ENCODE data around the gene MOB1B. TPM values are rescaled to one million over a fixed set of nuclear protein-coding genes. Genes with fewer than 3 reads are reported as not detected.

Gene MOB1B
- total RNA-seq, 1 donor from 2014 or later, result 26.0 TPM

Other genes with a start within 250 kb of the MOB1B start
- not detected in 2 replicates for gene JCHAIN, start 235.9 kb upstream of the MOB1B start, total RNA-seq
- gene UTP3, start 213.8 kb upstream of the MOB1B start, total RNA-seq, result 29.4 and 29.9 TPM in 2 replicates
- gene RUFY3, start 180.4 kb upstream of the MOB1B start, total RNA-seq, result 73.5 and 73.8 TPM in 2 replicates
- 78.7 and 82.5 TPM in 2 replicates for gene GRSF1, start 62.5 kb upstream of the MOB1B start, total RNA-seq
- gene DCK, start 91.3 kb downstream of the MOB1B start, total RNA-seq, result 15.8 and 16.7 TPM in 2 replicates

Measured in osteocyte (in vitro differentiated cells).